Gastroesophageal sphincter (tissue), 3 donors: Measurements from ENCODE around the gene PARK7.

ENCODE experiments used
- EP300 ChIP-seq: sonication (generic); formaldehyde crosslinking; IDR thresholded peaks from one replicate; pipeline ENCODE4 v1.6.1; 2017; ENCODE audit warnings: antibody characterized with exemption, mild to moderate bottlenecking
- POLR2A ChIP-seq, 2 donors: fragments of 450-650 bp; IDR thresholded peaks; one replicate each; pipeline ENCODE4 v1.6.1; 2017; ENCODE audit warnings: antibody characterized with exemption in 2 of 2, mild to moderate bottlenecking in 2 of 2, moderate library complexity in 1 of 2
- POLR2AphosphoS5 ChIP-seq: sonication (generic); formaldehyde crosslinking; IDR thresholded peaks from one replicate; pipeline ENCODE4 v1.6.1; 2017; ENCODE audit warnings: antibody characterized with exemption
- TF ChIP-seq, protein P1 (sequence below), 4 experiments: fragments of 200-600 bp in 2 of 4; fragments of 450-650 bp in 2 of 4; sonication (generic) in 1 of 4; IDR thresholded peaks; one replicate each; pipeline ENCODE4 v1.5.1; 2017 to 2019; ENCODE audit warnings: antibody characterized with exemption in 4 of 4, mild to moderate bottlenecking in 2 of 4, moderate library complexity in 2 of 4

DNA sequence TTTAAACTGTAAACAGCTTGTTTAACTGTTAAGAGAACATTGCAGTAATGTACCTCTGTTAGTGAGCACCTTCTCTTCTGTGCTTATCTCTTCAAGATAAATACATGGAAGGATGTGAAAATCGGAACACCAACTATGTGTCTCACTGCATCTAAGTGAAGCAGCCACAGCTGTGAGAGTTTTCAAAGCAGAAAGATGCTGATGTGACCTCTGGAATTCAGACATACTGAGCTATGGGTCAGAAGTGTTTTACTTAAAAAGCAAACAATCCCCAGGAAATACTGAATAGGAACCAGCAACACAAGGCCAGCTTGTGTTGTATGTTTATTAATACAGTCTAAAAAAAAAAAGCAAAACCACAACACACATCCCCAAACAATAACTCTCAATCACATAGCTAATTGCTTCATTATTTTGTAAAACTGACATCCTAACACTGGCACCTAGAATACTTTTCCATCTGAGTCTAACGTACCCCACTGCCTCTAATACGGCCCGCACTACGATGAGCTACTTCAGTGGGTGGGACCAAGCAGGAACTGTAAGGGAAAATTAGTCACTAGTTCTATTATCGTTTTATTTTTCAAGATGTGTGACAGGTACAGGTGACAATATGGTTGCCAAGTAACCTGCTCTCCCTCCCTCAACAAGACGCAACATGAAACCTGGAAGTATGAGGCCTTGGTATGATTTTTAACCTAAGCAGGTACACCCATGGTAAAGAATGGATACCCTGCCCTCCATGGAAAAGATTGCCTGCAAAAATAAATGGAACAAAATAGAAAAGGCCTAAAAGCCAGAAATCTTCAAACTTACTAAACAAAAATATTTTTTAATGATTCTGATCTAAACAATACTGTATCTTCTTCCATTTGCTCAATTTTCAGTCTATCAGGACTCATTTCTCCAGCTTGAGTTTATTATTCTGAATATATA, 50.7 kb downstream of the PARK7 start:
- no peak for TF ChIP-seq POLR2AphosphoS5
- TF ChIP-seq POLR2A (IDR thresholded peaks at IDR 0.05), result no peak
- TF ChIP-seq, protein P1, sequence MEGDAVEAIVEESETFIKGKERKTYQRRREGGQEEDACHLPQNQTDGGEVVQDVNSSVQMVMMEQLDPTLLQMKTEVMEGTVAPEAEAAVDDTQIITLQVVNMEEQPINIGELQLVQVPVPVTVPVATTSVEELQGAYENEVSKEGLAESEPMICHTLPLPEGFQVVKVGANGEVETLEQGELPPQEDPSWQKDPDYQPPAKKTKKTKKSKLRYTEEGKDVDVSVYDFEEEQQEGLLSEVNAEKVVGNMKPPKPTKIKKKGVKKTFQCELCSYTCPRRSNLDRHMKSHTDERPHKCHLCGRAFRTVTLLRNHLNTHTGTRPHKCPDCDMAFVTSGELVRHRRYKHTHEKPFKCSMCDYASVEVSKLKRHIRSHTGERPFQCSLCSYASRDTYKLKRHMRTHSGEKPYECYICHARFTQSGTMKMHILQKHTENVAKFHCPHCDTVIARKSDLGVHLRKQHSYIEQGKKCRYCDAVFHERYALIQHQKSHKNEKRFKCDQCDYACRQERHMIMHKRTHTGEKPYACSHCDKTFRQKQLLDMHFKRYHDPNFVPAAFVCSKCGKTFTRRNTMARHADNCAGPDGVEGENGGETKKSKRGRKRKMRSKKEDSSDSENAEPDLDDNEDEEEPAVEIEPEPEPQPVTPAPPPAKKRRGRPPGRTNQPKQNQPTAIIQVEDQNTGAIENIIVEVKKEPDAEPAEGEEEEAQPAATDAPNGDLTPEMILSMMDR (IDR thresholded peaks at IDR 0.05), result no peak
- TF ChIP-seq EP300, result no peak
